Measurements from ENCODE around the gene ENO1.

The ENO1 gene

GRCh38 chr1:8870103-8870502 lies 8.4 kb downstream of the ENO1 start:
- DNase-seq, result no peak

GRCh38 chr1:8867878-8868567 lies 10.5 kb downstream of the ENO1 start:
- no peak for DNase-seq

- no peak for DNase-seq
These were observed 11.6 kb downstream of the ENO1 start for GRCh38 chr1:8866792-8867415.

- DNase-seq, result no peak
These were observed 12.2 kb downstream of the ENO1 start for GRCh38 chr1:8866173-8866791.

GRCh38 chr1:8864713-8865344 lies 13.7 kb downstream of the ENO1 start:
- DNase-seq, result no peak

- DNase-seq, result no peak
These were observed 14.7 kb downstream of the ENO1 start for GRCh38 chr1:8863794-8864233.

- DNase-seq, result no peak
These were observed 15.3 kb downstream of the ENO1 start for GRCh38 chr1:8863138-8863537.

GRCh38 chr1:8862528-8862927 lies 16.0 kb downstream of the ENO1 start:
- peak; percentile 54 for DNase-seq

- DNase-seq, result no peak
These were observed 17.6 kb downstream of the ENO1 start for GRCh38 chr1:8860738-8861516.

GRCh38 chr1:8858888-8859706 lies 19.4 kb downstream of the ENO1 start:
- peak; percentile 50 for DNase-seq

- DNase-seq, result no peak
These were observed 20.3 kb downstream of the ENO1 start for GRCh38 chr1:8858112-8858668.

- no peak for DNase-seq
These were observed 21.6 kb downstream of the ENO1 start for GRCh38 chr1:8856689-8857412.

GRCh38 chr1:8854240-8854639 lies 24.2 kb downstream of the ENO1 start:
- no peak for DNase-seq

GRCh38 chr1:8851060-8851459 lies 27.4 kb downstream of the ENO1 start:
- no peak for DNase-seq

- DNase-seq, result peak; percentile 79
These were observed 29.7 kb downstream of the ENO1 start for GRCh38 chr1:8848663-8849386.

GRCh38 chr1:8847990-8848389 lies 30.5 kb downstream of the ENO1 start:
- DNase-seq, result no peak

- no peak for DNase-seq
These were observed 32.2 kb downstream of the ENO1 start for GRCh38 chr1:8846263-8846662.

- no peak for DNase-seq
These were observed 33.1 kb downstream of the ENO1 start for GRCh38 chr1:8845104-8846097.

- DNase-seq, result no peak
These were observed 33.9 kb downstream of the ENO1 start for GRCh38 chr1:8844501-8845006.

All from activated CD8-positive, alpha-beta memory T cell treated with anti-CD3 and anti-CD28 coated beads, Interleukin-2, amount 50 U/mL, for 4 hours (primary cell).